HG02610 (cell line): ENCODE measurements around the gene SNX18.
"Not testable (repeated sequence)": the region's sequence is repeated elsewhere in the genome, so short reads cannot be mapped to it uniquely, and the experiment has no call there.

Experiments used
- ATAC-seq: cut with Tn5 transposase; IDR thresholded peaks from one replicate; pipeline ENCODE4 v1.9.1; 2021; ENCODE audit warnings: mild to moderate bottlenecking, moderate library complexity; ENCODE audit not compliant: unreplicated experiment

SNX18 gene, protein sequence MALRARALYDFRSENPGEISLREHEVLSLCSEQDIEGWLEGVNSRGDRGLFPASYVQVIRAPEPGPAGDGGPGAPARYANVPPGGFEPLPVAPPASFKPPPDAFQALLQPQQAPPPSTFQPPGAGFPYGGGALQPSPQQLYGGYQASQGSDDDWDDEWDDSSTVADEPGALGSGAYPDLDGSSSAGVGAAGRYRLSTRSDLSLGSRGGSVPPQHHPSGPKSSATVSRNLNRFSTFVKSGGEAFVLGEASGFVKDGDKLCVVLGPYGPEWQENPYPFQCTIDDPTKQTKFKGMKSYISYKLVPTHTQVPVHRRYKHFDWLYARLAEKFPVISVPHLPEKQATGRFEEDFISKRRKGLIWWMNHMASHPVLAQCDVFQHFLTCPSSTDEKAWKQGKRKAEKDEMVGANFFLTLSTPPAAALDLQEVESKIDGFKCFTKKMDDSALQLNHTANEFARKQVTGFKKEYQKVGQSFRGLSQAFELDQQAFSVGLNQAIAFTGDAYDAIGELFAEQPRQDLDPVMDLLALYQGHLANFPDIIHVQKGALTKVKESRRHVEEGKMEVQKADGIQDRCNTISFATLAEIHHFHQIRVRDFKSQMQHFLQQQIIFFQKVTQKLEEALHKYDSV

DNA sequence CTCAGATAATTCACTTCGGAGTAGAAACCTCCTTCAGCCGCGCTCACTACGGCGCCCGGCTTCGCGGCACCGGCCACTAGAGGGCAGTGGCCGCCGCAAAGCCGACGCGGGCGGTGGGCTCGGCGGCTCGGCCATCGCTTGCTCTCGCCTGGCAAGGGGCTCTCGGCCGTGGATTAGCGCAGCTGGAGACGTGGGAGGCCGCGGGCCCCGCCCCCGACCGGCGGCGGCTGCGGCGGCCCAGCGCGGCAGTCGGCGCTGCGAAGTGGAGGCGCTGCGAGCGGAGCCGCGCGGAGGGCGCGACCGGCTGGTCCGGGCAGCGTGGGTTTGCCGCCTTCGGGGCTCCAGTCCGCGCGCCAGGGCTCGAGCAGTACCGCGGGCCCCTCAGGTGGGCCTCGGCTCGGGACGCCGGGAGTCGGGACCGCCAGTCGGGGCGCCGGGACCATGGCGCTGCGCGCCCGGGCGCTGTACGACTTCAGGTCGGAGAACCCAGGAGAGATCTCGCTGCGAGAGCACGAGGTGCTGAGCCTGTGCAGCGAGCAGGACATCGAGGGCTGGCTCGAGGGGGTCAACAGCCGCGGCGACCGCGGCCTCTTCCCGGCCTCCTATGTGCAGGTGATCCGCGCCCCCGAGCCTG, at the start of gene SNX18:
Gene SNX18, plus strand, starts transcription at position 248 of the 634 bp plus-strand sequence. Its CDS starts 194 bp downstream, at position 442.
- ATAC-seq = peak; percentile 95

DNA sequence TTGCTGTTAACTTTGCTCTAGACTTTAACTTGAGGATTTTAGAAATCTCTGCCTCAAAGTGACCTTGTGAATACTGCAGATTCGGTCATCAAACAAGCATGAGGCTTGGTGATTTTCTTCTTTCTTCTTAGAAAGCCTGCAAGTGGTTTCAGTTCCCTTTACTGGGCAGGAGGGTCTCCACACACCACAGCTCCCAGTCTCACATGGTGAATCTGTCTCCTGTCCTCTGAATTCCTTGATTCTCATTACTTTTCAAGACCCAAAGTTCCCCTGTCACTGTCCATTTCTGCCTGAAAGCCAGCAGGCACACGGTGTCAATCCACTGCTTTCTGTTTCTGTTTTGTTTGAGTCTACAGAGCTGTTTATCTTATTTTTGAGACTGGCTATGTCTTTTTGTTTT, 47.9 kb upstream of the SNX18 start:
- peak; percentile 90 for ATAC-seq

DNA sequence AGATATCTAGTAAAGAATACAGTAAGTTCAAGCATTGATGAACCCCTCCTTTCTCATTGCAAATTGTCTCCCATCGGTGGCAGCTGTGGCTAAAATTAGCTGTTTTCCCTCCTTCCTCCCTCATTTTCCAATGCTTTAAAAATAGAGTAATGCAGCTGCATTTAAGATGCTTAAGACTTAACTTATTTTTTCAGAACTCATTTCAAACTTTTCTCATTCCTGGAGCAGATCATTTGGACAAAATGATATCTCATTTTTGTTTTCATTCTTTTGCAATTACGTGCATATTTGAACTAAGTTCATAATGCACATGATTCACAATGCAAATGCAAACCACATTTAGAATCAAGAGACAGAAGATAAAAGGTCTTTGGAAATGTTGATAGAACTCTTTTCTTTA, 47.4 kb upstream of the SNX18 start:
- no peak for ATAC-seq

DNA sequence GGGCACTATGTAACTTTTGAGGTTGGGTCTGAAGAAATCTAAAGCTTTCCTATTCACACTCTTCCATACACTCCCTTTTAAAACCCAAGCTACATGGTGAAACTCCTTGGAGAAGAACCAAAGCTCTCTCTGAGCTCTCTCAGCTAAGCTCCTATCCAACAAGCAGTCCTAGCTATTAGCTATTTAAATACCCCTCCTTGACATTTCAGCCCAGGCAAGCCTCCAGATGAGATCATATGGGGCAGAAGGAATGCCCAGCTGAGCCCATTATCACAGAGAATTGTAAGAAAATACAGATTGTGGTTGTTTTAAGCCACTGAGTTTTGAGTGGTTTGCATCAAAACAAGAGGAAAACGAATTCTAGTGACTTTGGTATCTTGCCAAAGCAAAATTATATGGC, 46.9 kb upstream of the SNX18 start:
- ATAC-seq = no peak

DNA sequence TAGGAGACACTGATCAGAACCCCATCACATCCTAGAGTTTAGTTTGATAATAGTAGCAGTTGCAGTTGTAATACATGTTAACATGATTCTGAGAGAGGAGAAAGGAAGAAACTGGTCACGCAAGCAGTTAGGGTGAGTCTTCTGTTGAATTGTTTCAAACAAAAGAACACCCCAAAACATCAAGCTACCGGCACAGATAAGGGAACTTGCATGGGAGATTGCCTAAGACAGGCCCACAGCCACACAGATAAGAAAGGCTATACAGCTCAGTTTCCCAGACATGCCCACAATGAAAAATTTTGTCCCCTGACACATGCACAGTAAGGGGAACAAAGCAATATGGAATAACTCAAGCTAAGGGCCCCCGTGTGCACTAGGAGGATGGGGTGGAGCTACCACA, 46.2 kb upstream of the SNX18 start:
- ATAC-seq = no peak

DNA sequence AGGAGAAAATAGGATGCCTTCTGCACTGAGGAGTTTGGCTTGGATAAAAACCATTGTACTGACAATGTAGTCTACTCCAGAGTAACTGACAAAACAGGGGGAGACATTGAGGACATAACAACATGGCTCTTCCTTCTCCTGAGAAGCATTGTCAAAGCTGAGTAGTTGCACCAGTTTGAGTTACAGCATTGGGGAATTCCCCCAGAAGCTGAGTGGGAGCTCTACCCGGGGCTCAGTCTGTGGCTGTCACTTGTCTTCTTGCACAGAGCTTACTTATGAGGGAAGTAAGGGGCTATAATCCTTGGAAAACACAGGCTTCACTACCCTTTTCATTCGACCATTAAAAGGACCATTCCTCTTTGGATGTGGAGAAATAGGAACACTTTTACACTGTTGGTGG, 40.9 kb upstream of the SNX18 start:
- ATAC-seq = no peak

DNA sequence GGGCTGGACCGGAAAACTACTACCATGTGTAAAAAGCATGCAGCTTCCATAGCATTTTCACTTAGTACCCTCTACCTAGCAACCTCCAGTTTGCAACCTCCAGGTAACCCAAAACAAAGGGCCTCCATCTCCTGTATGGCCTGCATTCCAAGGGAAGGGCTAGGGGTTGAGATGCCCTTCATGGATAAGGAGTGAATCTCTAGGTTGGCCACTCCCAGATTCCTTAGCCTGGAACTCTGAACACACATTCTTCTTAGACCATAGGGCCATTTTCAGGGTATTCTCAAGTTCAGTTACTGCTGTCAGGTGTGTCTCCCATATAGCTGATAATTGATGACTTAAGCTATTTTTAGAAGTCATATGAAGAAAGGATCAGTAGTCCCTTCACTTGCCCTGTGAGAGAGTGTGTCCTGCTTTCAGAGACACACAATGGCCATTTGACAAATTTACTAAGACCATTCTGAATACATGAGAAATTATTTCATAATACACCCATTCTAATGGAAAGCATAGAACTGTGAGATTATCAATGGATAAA, 39.5 kb upstream of the SNX18 start:
- no peak for ATAC-seq

DNA sequence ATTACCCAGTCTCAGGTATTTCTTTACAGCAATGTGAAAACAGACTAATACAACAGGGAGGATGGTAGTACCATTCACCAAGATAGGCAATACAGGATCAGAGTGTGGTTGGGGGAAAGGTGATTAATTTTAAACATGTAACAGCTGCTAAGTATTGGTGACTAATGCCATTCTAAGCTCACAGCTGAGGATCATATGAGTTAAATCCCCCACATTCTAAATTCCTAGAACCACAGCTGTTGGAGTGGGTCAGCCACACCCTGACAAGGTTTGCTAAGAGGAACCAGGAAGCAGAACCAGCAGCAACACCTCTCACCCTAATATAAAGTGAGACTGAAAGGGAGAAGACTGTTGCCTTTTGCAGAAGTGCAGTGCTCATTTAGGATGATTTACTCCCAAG, 37.3 kb upstream of the SNX18 start:
- ATAC-seq = no peak

DNA sequence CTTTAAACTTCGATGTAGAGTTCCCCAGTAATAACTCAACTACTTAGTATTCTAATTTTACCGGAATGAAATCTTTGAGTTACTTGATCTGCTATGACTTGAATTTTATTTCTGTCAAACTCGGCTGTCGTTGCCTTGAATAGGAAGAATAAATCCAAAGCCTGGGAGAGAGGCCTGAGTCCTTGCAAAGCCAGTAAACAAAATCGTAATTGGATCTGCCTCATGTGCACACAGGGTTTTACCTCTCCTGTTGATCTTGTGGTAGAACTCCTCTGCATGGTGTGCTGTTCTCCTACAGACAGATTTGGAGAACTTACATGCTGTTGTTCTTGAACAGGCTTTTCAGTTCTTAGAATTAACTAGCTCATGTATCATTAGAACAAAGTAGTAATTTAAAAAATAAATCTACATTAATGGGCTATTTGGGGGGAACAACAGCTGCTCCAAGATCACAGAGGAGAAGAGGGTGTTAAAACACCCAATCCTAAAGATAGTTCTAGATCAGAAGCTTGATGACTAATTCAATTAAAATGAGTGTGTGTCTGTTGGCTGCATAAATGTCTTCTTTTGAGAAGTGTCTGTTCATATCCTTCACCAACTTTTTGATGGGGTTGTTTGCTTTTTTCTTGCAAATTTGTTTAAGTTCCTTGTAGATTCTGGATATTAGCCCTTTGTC, 33.2 kb upstream of the SNX18 start:
- no peak for ATAC-seq

DNA sequence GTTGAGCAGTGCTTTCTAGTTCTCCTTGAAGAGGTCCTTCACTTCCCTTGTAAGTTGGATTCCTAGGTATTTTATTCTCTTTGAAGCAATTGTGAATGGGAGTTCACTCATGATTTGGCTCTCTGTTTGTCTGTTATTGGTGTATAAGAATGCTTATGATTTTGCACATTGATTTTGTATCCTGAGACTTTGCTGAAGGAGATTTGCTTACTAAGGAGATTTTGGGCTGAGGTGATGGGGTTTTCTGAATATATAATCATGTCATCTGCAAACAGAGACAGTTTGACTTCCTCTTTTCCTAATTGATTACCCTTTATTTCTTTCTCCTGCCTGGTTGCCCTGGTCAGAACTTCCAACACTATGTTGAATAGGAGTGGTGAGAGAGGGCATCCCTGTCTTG, 31.9 kb upstream of the SNX18 start:
- ATAC-seq = not testable (repeated sequence)

DNA sequence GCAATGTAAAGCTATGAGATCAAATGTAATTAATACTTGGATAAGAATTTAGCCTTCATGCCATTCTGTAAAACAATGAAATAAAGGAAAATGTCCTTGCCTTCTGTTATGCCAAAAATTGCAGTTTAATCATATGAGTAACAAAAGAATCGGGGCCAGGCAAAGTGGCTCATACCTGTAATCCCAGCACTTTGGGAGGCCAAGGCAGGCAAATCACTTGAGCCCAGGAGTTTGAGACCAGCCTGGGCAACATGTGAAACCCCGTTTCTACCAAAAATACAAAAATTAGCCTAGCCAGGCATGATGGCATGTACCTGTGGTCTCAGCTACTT, 27.9 kb upstream of the SNX18 start:
- not testable (repeated sequence) for ATAC-seq

DNA sequence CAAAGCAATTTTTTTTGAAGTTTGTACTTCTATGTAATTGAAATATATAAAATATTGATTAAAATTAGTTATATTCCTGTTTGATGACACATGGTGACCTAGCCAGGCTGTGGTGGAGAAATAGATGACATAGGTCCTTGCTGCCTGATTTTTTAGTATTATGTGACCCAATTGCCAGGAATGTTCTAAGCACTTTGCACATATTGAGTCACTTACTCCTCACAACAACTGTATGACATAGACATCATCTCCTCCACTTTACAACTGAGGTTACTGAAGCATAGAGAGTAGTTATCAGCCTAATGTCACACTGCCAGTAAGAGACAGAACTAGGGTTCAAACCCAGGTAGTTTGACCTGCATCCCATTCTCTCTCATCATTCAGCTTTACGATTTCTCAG, 26.2 kb upstream of the SNX18 start:
- ATAC-seq = no peak

DNA sequence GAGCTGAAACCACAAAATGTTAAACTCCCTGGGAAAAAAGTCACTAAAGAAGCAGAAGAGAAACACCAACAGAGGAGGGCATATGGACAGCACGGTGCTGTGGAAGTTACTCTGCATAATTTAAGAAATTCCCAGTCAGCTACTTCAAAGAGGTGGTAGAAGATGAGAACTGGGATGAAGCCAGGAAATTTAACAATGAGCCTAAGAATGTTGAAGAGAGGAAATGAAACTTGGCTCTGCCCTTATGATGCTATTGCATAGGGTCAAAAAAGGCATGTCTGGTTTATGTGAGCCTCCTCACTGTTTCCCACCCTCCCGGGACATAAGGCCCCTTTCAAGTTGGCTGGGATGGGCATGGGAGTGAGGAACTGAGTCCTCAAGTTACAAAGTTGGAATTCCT, 25.4 kb upstream of the SNX18 start:
- ATAC-seq = no peak

DNA sequence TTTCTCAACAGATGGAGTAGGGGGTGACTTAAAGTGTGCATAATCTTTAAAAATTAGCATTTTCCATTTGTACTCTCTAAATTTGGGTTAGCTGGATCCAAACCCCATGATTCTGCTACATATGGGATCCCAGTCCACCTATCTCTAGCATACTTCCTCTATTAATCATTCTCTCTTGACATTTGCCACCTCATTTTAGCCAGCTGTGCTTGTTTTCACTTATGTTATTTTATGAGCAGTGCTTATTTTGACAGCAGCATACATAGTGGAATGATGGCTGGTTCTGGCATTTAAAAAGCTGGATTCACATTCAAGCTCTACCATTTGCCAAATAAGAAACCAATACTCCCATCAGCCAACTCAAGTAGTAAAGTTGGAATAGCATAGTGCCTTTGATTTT, 22.5 kb upstream of the SNX18 start:
- ATAC-seq = no peak

DNA sequence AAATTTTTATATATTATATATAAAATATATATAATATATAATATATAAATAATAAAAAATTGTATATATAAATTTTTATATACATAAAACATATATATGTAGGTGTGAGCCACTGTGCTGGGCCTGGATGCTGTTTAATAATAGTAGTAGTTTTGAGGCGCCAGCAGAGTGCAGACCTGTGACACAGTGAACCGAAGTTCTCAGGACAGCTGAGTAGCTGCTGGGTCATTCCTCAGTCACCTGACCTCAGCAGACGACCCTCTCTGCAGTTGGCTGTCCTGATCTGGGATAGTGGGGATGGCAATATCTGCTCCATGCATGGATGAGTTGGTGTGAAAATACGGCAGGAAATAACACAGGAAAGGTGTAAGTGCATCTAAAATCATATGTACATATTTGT, 3.3 kb upstream of the SNX18 start:
- ATAC-seq = no peak

DNA sequence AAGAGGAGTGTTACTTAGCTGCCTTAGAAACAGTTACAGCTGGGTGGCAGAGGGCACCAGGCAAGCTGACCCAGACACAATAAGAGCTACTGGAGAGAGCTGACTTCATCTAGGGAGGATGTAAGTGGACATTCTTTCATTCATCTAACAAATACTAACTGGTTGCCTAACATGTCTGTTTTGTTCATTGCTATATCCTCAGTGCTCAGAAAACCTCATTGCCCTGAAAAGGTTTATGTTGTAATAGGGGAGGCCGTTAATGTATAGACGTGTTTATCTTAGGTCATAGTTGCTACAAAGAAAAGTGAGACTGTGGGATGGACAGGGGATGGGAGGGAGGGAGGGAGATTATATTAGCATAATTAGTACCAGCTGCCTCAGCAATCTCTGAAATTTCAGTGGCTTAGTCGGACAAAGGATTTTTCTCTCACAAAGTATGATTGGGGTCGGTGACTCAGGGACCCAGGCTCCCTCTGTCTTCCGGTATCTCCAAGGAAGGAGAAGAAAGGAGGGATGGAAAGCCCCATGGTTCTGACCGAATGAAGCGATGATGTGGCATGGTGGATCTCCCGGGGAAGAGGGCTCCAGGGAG, 2.6 kb upstream of the SNX18 start:
- no peak for ATAC-seq

DNA sequence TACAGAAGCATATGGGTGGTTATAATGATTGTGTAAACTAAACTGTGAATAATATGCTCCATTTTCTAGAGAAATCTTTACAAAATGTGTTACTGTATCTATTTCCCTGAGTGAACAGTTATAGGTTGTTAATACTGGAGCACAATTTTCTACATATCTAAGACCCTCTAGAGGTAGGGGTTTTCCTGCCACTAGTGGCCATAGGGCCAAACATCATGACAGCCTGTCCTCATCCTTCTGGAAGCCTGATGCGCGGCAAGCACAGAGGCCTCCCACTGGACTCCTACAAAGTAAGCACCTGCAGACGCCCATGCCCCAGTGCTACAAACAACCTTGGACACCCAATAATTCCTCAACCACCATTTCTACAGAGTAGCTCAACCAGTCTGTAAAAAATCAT, 1.9 kb upstream of the SNX18 start:
- no peak for ATAC-seq

DNA sequence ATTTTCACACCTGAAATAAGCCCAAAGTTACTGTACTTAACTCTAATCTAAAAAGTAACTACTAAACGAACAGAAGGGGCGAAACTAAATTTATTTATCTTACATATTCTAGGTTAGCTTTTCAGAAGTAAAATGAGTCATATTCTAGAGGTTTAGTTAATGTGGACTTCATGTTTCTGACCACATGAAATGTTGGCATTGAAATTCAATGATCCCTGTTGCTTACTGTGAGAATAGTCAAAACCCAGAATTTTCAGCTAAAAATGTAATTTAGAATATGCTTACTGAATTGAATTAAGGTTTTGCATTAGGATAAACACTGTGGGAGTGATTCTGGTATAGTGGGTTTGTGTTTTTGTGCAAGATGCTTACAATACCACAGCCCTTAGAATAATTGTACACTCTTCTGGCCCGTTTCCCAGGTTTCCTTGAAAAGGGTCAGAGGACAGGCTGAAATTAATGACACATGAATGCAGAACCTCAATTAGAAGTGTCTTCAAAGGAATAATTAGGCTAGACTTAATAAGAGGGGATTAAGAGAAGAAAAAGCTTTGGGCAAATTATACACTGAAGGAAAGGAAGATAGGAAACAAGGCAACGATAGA, 1.4 kb upstream of the SNX18 start:
- no peak for ATAC-seq

DNA sequence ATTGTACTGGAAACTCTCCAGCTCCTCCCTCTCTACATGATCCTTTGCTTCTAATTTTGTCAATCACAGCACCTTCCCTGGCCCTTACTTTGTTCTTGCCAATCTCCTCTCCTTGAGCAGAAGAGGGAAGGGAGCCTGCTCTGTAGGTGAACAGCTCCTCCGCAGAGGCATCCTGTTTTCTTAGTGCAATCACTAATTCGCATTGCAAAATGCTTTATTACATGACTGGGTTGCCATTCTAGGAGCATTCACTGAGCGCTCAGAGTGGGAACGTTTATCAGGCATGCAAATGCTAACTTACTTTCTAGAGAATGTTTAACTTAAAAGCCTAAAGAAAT, 416 bp upstream of the SNX18 start:
- ATAC-seq = no peak

DNA sequence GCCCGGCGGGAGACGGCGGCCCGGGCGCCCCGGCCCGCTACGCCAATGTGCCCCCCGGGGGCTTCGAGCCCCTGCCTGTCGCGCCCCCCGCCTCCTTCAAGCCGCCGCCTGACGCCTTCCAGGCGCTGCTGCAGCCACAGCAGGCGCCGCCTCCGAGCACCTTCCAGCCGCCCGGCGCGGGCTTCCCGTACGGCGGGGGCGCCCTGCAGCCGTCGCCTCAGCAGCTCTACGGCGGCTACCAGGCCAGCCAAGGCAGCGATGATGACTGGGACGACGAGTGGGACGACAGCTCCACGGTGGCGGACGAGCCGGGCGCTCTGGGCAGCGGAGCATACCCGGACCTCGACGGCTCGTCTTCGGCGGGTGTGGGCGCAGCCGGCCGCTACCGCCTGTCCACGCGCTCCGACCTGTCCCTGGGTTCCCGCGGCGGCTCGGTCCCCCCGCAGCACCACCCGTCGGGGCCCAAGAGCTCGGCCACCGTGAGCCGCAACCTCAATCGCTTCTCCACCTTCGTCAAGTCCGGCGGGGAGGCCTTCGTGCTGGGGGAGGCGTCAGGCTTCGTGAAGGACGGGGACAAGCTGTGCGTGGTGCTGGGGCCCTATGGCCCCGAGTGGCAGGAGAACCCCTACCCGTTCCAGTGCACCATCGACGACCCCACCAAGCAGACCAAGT, 723 bp downstream of the SNX18 start:
- ATAC-seq = peak; percentile 29
